Fibroblast of mammary gland (primary cell): ENCODE data around the gene SLK.
A peak's percentile ranks its signal among the peaks of the same experiment; 100 is the strongest.

Experiments used
- DNase-seq: peaks from one replicate; pipeline ENCODE4 v3.0.0-alpha.2; 2010; ENCODE audit warnings: low read depth
- H3K4me3 ChIP-seq: 2 replicates; pipeline ENCODE4 v1.5.1; 2011; ENCODE audit warnings: low read depth, mild to moderate bottlenecking, low read length, moderate library complexity; ENCODE audit not compliant: control insufficient read depth
- CTCF ChIP-seq: conservative IDR thresholded peaks from 2 replicates; pipeline ENCODE4 v1.5.1; 2011; ENCODE audit warnings: low read depth, low read length, inconsistent platforms; ENCODE audit not compliant: control insufficient read depth, insufficient read depth

The SLK gene

DNA sequence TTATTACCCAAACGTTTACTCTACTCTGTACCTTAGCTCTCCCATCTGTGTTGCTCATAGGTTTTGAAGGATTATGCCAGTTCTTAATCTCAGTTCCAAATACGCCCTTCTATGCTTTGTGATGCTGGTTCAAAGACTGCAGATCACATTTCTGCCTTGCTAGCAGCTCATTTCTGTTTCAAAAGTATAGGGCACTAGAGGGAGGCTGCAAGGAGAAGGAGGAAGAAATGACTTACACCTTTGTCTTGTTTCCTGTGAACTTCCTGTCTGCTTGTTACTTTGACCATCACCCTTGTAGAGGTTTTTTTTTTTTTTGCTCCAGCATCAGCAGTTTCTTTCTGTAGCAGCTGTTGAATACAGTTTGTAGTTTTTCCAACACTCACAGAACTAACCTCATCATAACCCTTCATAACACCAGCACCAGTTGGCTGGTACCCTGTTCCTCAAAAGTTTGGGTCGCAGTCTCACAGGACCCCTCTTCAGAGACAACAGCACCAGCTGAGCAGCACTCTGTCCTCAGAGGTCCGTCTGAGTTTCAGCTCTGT, 16.5 kb downstream of the SLK start:
- no peak for DNase-seq
- no peak overlapping the region for H3K4me3 ChIP-seq

GRCh38 chr10:103985726-103986125, 18.8 kb downstream of the SLK start:
- no peak for TF ChIP-seq CTCF
- DNase-seq = peak; percentile 39
- H3K4me3 ChIP-seq = no peak overlapping the region

More for the DNA sequence above, 16.5 kb downstream of the SLK start:
- no peak for TF ChIP-seq CTCF

GRCh38 chr10:103986360-103986759, 19.4 kb downstream of the SLK start:
- H3K4me3 ChIP-seq = no peak overlapping the region
- TF ChIP-seq CTCF = no peak
- no peak for DNase-seq

DNA sequence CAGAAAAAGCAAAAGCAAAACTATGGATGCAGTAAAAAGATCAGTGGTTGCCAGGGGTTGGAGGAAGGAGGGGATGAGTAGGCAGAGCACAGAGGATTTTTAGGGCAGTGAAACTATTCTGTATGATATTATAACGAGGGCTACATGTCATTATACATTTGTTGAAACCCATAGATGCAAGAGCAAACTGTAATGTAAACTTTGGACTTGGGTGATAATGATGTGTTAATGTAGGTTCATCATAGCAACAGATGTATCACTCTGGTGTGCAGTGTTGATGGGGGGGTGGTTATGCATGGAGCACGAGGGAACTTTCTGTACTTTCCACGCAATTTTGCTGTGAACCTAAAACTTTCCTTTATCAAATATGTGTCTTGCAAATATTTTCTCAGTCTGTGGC, 23.2 kb downstream of the SLK start:
- DNase-seq = no peak
- no peak overlapping the region for H3K4me3 ChIP-seq

GRCh38 chr10:103990531-103990930, 23.6 kb downstream of the SLK start:
- no peak for DNase-seq
- no peak for TF ChIP-seq CTCF
- H3K4me3 ChIP-seq = no peak overlapping the region

More for the DNA sequence above, 23.2 kb downstream of the SLK start:
- TF ChIP-seq CTCF = no peak

- DNase-seq = no peak
- no peak overlapping the region for H3K4me3 ChIP-seq
- no peak for TF ChIP-seq CTCF
Observed at GRCh38 chr10:103991393-103992128, 24.6 kb downstream of the SLK start.
